Esophagus (tissue), 2 donors: ENCODE results near the gene UCHL5. TPM values are rescaled to one million over a fixed set of nuclear protein-coding genes. Genes with fewer than 3 reads are reported as not detected.

ENCODE experiments used
- H3K27ac ChIP-seq, 2 donors: one replicate each; pipeline ENCODE4 v1.5.1; 2013; ENCODE audit warnings: low read depth in 2 of 2, mild to moderate bottlenecking in 2 of 2, inconsistent platforms in 1 of 2, low read length in 1 of 2, moderate library complexity in 1 of 2
- H3K27me3 ChIP-seq, 2 donors: one replicate each; pipeline ENCODE4 v1.6.1; 2013; ENCODE audit warnings: low read length in 2 of 2, control low read depth in 1 of 2, mild to moderate bottlenecking in 1 of 2; ENCODE audit not compliant: insufficient read depth in 2 of 2, control insufficient read depth in 1 of 2
- H3K36me3 ChIP-seq, 2 donors: one replicate each; pipeline ENCODE4 v1.6.1; 2013; ENCODE audit warnings: low read length in 1 of 2; ENCODE audit not compliant: control insufficient read depth in 2 of 2, insufficient read depth in 2 of 2
- H3K4me1 ChIP-seq, 2 donors: one replicate each; pipeline ENCODE4 v1.6.1; 2013; ENCODE audit warnings: low read length in 1 of 2; ENCODE audit not compliant: control insufficient read depth in 2 of 2, insufficient read depth in 2 of 2
- H3K4me3 ChIP-seq, 2 donors: one replicate each; pipeline ENCODE4 v1.5.1; 2013; ENCODE audit warnings: low read length in 2 of 2, mild to moderate bottlenecking in 2 of 2, low read depth in 1 of 2, moderate library complexity in 1 of 2
- H3K9me3 ChIP-seq, 2 donors: one replicate each; pipeline ENCODE4 v1.6.1; 2013; ENCODE audit warnings: mild to moderate bottlenecking in 2 of 2, low read depth in 1 of 2, low read length in 1 of 2, moderate library complexity in 1 of 2; ENCODE audit not compliant: control insufficient read depth in 2 of 2, insufficient read depth in 1 of 2
- WGBS, 2 donors: extraction: QIAGEN DNeasy Blood & Tissue Kit; methylation state at CpG; one replicate each; pipeline ENCODE4 v1.1.7; 2013; 5-methylcytosine and 5-hydroxymethylcytosine counted together
- polyA plus RNA-seq, 2 donors: library from polyadenylated mRNA; stranded (reverse); fragments of 200-250 nt; gene quantifications; one replicate each; pipeline ENCODE4 v1.2.3, GENCODE V29; 2013
- donor health status: healthy with polysubstance abuse.
- donor health status: Bipolar disorder and iron deficiency.

Gene UCHL5
- polyA plus RNA-seq, 2 donors: 18.1 to 24.6 TPM

DNA sequence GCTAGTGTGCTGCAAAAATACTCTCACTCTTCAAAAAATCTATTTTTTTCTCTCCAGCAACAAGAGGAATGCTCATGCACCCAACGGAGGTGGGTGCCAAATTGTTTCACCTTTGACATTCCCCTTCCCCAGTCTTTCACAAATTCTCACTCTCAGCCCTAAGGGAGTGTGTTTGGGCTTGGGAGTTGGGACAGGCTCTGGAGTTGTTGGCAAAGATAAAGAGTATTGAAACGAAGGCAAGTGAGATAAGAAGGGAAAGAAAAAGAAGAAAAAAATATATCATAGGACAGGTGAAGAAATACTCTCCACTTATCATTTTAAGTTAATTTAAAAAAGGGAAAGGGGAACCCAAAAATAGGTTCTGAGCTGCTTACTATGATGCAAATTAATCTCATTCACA is 82.6 kb downstream of the UCHL5 start:
- no peaks in the 10 kb centered on the region for H3K4me1 ChIP-seq
- H3K27ac ChIP-seq: no peak overlapping the region
- WGBS, 2 donors: 22 to 35% methylated on average over 2 of the region's 2 CpGs
- no peaks in the 10 kb centered on the region for H3K9me3 ChIP-seq
- H3K36me3 ChIP-seq: no peaks in the 10 kb centered on the region
- no peak overlapping the region for H3K4me3 ChIP-seq
- no peaks in the 10 kb centered on the region for H3K27me3 ChIP-seq

DNA sequence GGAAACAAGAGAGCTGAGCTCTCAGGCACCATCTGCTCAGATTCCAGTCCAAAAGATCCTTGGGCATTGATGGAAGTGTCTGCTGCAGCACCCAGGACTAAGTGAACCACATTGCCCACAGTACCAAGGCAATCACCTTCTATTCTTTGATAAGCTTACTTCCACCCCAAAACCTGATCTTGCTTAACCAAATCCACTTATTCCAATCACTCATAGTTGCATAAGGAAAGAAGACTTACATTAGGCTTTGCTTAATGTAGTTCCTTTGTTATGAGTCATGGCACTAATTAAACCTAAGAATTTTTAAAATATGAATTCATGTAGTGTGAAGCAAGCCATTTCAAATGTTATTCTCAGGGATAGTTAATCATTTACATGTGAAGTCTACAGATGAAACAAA is 84.5 kb downstream of the UCHL5 start:
- Histone ChIP-seq H3K4me1 (no peaks in the 10 kb centered on the region), H3K36me3 (no peaks in the 10 kb centered on the region), H3K4me3 (no peak overlapping the region), H3K9me3 (no peaks in the 10 kb centered on the region), H3K27ac (no peak overlapping the region), H3K27me3 (no peaks in the 10 kb centered on the region)

DNA sequence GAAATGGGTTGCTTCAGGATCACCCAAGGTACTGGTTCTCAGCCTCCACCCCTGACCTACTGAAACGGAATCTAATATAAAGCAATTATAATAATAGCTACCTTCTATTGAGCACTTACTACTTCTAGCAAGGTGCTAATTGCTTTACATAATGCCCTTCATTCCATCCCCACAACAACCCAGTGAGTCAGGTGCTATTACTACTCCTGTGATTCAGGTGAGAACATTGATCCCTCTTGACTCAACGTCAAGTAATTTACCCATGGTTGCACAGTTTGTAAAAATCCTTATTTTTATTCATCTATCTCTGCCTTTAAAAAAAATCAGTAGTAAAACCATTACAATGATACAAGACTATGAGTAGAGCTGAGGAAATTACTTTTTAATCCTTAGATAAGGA is 85.2 kb downstream of the UCHL5 start:
- WGBS, 2 donors: 82 to 89% methylated on average over 2 of the region's 2 CpGs
- no peak overlapping the region for H3K4me3 ChIP-seq

DNA sequence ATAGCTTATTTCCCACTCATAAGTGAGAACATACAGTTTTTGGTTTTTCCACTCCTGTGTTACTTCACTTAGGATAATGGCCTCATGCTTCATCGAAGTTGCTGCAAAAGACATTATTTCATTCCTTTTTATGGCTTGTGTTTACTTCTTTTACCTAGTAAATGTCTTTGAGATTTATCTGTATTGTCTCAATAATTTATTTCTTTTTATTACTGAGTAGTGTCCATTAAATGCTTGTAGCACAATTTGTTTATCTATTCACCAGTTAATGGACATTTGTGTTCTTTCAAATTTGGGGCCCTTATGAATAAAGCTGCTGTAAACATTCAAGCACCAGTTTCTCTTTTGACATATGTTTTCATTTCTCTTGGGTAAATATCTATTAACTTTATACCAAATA is 86.0 kb downstream of the UCHL5 start:
- 79 to 81% methylated on average over 1 of the region's 1 CpG for WGBS, 2 donors
- no peaks in the 10 kb centered on the region for H3K4me1 ChIP-seq
- H3K27ac ChIP-seq: no peak overlapping the region
- H3K4me3 ChIP-seq: no peak overlapping the region
- H3K27me3 ChIP-seq: no peaks in the 10 kb centered on the region
- no peaks in the 10 kb centered on the region for H3K36me3 ChIP-seq
- H3K9me3 ChIP-seq: no peaks in the 10 kb centered on the region

More for the DNA sequence above, 85.2 kb downstream of the UCHL5 start:
- Histone ChIP-seq H3K27ac (no peak overlapping the region), H3K9me3 (no peaks in the 10 kb centered on the region), H3K27me3 (no peaks in the 10 kb centered on the region), H3K36me3 (no peaks in the 10 kb centered on the region), H3K4me1 (no peaks in the 10 kb centered on the region)

DNA sequence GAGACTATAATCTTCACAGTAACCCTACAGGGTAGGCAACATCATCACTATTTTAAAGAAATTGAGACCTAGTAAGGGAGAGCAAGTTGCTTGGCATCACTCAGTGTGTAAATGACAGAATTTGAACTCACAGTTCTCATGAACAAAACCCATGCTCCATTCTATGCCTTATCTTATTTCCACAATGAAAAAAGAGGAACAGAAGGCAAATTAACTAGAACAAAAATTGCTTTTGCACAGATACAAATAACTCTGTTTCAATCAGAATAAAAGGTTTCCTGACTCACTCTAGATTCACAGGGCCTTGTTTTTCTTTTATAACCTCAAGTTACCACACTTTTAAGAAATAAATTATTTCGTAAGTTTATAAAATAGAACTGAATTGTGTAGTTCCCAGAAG is 90.1 kb downstream of the UCHL5 start:
- Histone ChIP-seq H3K4me3 (no peak overlapping the region), H3K27me3 (no peaks in the 10 kb centered on the region), H3K4me1 (no peaks in the 10 kb centered on the region), H3K27ac (no peak overlapping the region), H3K9me3 (no peaks in the 10 kb centered on the region), H3K36me3 (no peaks in the 10 kb centered on the region)
- 91 to 97% methylated on average over 1 of the region's 1 CpG for WGBS, 2 donors

DNA sequence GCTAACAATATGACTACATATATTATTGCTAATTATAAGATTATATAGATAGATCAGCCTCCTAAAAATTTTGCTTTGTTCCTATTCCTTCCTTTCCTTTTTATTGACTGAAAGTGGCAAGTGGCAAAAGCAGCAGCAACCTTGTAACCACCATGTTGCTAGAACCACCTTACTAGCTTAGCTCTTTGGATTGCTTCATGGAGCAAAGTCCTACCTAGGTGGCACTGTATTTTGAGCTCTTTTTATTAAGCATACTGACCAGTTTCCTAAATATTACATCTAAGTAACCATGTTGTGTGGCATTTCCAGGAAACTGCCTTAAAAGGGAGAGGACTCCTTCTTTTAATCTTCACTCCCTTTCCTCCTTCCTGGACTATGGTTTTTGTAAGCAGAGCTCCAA is 90.8 kb downstream of the UCHL5 start:
- Histone ChIP-seq H3K4me3 (no peak overlapping the region), H3K4me1 (no peaks in the 10 kb centered on the region), H3K27me3 (no peaks in the 10 kb centered on the region), H3K36me3 (no peaks in the 10 kb centered on the region), H3K27ac (no peak overlapping the region), H3K9me3 (no peaks in the 10 kb centered on the region)

DNA sequence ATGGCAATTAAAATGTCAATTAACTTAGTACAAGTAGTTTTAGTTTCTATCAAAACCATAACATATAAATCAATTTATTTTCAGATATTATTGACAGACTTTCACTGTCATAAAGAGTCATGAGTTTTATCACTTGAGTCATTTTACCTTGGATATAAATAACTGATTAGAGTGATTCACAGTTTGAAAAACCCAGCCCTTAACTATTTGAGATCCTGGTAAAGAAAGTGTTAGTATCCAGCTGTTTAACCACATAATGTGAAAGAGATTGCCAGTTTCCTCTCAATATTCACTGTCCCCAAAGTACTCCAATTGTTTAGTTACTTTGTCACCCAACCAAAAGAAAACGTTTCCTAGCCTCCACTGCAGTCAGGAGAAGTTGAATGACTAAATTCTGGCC is 91.3 kb downstream of the UCHL5 start:
- Histone ChIP-seq H3K4me3 (no peak overlapping the region), H3K9me3 (no peaks in the 10 kb centered on the region), H3K27me3 (no peaks in the 10 kb centered on the region), H3K27ac (no peak overlapping the region), H3K36me3 (no peaks in the 10 kb centered on the region), H3K4me1 (no peaks in the 10 kb centered on the region)
- WGBS, 2 donors: 24 to 35% methylated on average over 1 of the region's 1 CpG

DNA sequence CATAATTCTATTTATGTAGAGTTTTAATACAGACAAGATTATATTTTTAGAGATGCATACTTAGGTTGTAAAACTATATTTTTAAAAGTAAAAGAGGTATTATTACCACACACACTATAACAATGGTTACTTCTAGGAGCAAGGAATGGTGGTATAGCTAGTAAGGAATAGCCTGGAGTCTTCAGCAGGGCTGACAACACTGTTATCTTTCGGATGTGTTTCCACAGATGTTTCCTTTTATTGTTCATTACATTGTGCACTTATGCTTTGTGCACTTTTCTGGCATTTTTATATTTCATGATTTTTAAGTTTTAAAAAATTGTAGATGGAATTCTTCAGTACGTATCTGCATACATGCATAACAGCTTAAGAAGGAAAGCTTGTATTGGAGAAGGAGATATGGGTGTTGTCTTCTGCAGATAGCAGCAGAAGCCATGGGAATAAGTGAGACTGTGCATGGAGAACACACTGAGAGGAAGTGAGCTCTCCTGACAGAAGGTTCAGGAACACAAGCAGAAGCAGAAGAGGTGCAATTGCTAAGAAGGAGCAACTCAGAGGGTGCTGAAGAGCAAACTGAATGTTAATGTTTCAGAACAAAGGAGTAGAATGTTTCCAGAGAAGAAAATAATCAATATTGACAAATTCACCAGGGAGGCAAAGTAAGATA is 91.8 kb downstream of the UCHL5 start:
- H3K9me3 ChIP-seq: no peaks in the 10 kb centered on the region
- WGBS, 2 donors: 81 to 88% methylated on average over 2 of the region's 2 CpGs
- H3K27ac ChIP-seq: no peak overlapping the region
- no peaks in the 10 kb centered on the region for H3K36me3 ChIP-seq
- no peaks in the 10 kb centered on the region for H3K4me1 ChIP-seq
- H3K4me3 ChIP-seq: no peak overlapping the region
- no peaks in the 10 kb centered on the region for H3K27me3 ChIP-seq

DNA sequence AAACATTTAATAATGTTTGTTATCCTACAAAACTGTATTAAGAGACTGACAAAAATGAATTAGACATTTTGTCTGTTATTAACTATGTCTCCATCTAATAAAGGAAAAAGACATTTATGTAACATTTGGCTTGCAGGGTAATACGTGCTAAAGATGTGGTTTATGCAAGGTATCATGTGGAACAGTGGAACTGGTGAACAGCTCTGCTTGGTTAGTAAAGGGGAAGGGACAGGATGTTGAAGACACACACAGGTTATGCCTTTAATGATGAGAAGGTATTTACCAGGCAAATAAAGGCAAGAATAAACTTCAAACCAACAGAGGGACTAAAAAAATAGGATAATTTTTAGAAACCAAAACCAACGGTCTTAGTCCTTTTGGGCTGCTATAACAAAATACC is 93.1 kb downstream of the UCHL5 start:
- 85 to 87% methylated on average over 2 of the region's 2 CpGs for WGBS, 2 donors

DNA sequence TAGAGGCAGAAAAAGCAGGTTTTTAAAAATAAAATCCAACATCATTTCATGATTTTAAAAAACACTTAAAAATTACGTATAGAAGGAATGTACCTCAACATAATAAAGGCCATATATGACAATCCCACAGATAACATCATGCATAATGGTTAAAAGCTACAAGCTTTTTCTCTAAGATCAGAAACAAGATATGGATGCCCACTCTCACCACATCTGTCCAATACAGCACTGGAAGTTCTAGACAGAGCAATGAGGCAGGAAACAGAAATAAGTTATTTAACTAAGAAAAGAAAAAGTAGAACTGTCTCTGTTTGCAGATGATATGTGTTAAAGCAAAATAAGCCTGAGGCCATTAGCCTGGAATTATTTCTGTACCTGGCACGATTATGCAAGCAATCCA is 96.3 kb downstream of the UCHL5 start:
- Histone ChIP-seq H3K4me3 (no peak overlapping the region), H3K4me1 (no peaks in the 10 kb centered on the region), H3K36me3 (no peaks in the 10 kb centered on the region), H3K27me3 (no peaks in the 10 kb centered on the region), H3K27ac (no peak overlapping the region), H3K9me3 (no peaks in the 10 kb centered on the region)
- 63 to 66% methylated on average over 2 of the region's 2 CpGs for WGBS, 2 donors

More for the DNA sequence above, 93.1 kb downstream of the UCHL5 start:
- no peaks in the 10 kb centered on the region for H3K9me3 ChIP-seq
- no peaks in the 10 kb centered on the region for H3K4me1 ChIP-seq
- H3K36me3 ChIP-seq: no peaks in the 10 kb centered on the region
- no peak overlapping the region for H3K27ac ChIP-seq
- no peaks in the 10 kb centered on the region for H3K27me3 ChIP-seq
- H3K4me3 ChIP-seq: no peak overlapping the region
